ENCODE results near the gene PPP1R14B. TPM values are rescaled to one million over a fixed set of nuclear protein-coding genes. Genes with fewer than 3 reads are reported as not detected.

The PPP1R14B gene
- total RNA-seq, 2 experiments from 2014 or later: 376 to 377 TPM

- CTCF ChIA-PET: interaction anchor here (2.6 kb wide), 1 partner anchor 14 kb away, joined by 9 read pairs; no protein-coding TSS in a partner anchor
- POLR2A ChIA-PET: no interaction called here
Measured at GRCh38 chr11:64201543-64201942, 45.2 kb downstream of the PPP1R14B start.

GRCh38 chr11:64198511-64198910 is 48.2 kb downstream of the PPP1R14B start:
- ChIA-PET POLR2A (no interaction called here), CTCF (no interaction called here)

- ChIA-PET POLR2A (no interaction called here), CTCF (interaction anchor here (1.1 to 1.2 kb wide), 2 partner anchors 9 to 105 kb away, joined by 3 read pairs; no protein-coding TSS in a partner anchor)
Measured at GRCh38 chr11:64196626-64197025, 50.1 kb downstream of the PPP1R14B start.

Other genes starting within 250 kb of the PPP1R14B start
- gene FLRT1, start 211.0 kb downstream of the PPP1R14B start, total RNA-seq: not detected
- 10 to 100 TPM; 20.6 to 21.8 TPM for gene MACROD1, start 80.8 kb downstream of the PPP1R14B start, total RNA-seq
- 100 to 1,000 TPM; 476 to 486 TPM for gene STIP1, start 60.8 kb downstream of the PPP1R14B start, total RNA-seq
- gene FERMT3, start 40.2 kb downstream of the PPP1R14B start, total RNA-seq: 100 to 1,000 TPM; 220 to 223 TPM
- 10 to 100 TPM; 28.7 to 30.5 TPM for gene TRPT1, start 20.8 kb downstream of the PPP1R14B start, total RNA-seq
- 10 to 100 TPM; 74.5 to 79.5 TPM for gene NUDT22, start 20.7 kb downstream of the PPP1R14B start, total RNA-seq
- 10 to 100 TPM; 19.0 to 20.8 TPM for gene DNAJC4, start 16.4 kb downstream of the PPP1R14B start, total RNA-seq
- gene VEGFB, start 12.4 kb downstream of the PPP1R14B start, total RNA-seq: 10 to 100 TPM; 83.0 to 86.8 TPM
- gene FKBP2, start 5.8 kb downstream of the PPP1R14B start, total RNA-seq: 10 to 100 TPM; 26.8 to 28.5 TPM
- gene PLCB3, start 4.6 kb upstream of the PPP1R14B start, total RNA-seq: 10 to 100 TPM; 16.0 to 16.9 TPM
- gene BAD, start 37.7 kb upstream of the PPP1R14B start, total RNA-seq: 10 to 100 TPM; 32.0 to 36.3 TPM
- gene GPR137, start 38.9 kb upstream of the PPP1R14B start, total RNA-seq: 10 to 100 TPM; 54.1 to 56.1 TPM
- gene KCNK4, start 44.4 kb upstream of the PPP1R14B start, total RNA-seq: not detected
- not detected for gene CATSPERZ, start 53.4 kb upstream of the PPP1R14B start, total RNA-seq
- gene ESRRA, start 58.6 kb upstream of the PPP1R14B start, total RNA-seq: 10 to 100 TPM; 58.1 to 58.3 TPM
- gene TRMT112, start 70.6 kb upstream of the PPP1R14B start, total RNA-seq: 100 to 1,000 TPM; 282 to 293 TPM
- gene PRDX5, start 71.2 kb upstream of the PPP1R14B start, total RNA-seq: 100 to 1,000 TPM; 133 to 138 TPM
- 10 to 100 TPM; 93.7 to 94.7 TPM for gene CCDC88B, start 93.3 kb upstream of the PPP1R14B start, total RNA-seq
- gene RPS6KA4, start 112.2 kb upstream of the PPP1R14B start, total RNA-seq: 10 to 100 TPM; 35.3 to 37.2 TPM

Data from activated CD8-positive, alpha-beta memory T cell treated with anti-CD3 and anti-CD28 coated beads for 36 hours (primary cell).